NB4 (cell line): ENCODE measurements around the gene CYBC1.
"Not testable (repeated sequence)": the region's sequence is repeated elsewhere in the genome, so short reads cannot be mapped to it uniquely, and the experiment has no call there.

Experiments
- DNase-seq: peaks from one replicate; pipeline ENCODE4 v3.0.0; 2010; ENCODE audit warnings: low read depth
- H3K4me3 ChIP-seq: one replicate; pipeline ENCODE4 v1.5.1; 2011; ENCODE audit warnings: mild to moderate bottlenecking, low read depth, low read length, moderate library complexity
- MYC ChIP-seq: IDR thresholded peaks from 2 replicates; pipeline ENCODE4 v1.6.1; 2011; ENCODE audit warnings: low read depth, low read length
- POLR2A ChIP-seq: IDR thresholded peaks from 2 replicates; pipeline ENCODE4 v1.6.1; 2011; ENCODE audit warnings: mild to moderate bottlenecking; ENCODE audit not compliant: insufficient read length; ENCODE audit errors: extremely low read depth
- TF ChIP-seq, protein P1 (sequence below): IDR thresholded peaks from one replicate; pipeline ENCODE4 v1.5.1; 2012; ENCODE audit warnings: low read depth, low read length
- TF ChIP-seq, protein P2 (sequence below): IDR thresholded peaks from 2 replicates; pipeline ENCODE4 v1.6.1; 2011; ENCODE audit warnings: low read depth, low read length

CYBC1 gene

DNA sequence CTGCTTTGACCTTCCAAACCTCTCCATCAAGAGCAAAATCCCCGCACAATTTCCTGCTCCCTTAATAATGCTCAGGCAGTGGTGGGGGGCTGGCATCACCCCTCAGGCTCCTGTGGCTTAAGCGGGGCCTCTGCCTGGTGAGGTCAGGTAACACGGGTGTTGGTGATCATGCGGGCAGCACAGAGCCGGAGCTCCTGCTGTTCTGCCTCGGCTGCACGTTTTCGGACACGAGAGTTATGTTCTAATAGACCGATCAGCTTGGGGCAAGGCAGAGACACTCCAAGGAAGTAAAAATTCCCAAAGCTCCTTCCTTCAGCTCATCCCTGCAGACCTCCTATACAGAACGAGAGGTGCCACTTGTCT is 14.0 kb upstream of the CYBC1 start:
- H3K4me3 ChIP-seq, result no peak overlapping the region
- no peak for TF ChIP-seq MYC
- TF ChIP-seq POLR2A, result no peak
- TF ChIP-seq, protein P1, sequence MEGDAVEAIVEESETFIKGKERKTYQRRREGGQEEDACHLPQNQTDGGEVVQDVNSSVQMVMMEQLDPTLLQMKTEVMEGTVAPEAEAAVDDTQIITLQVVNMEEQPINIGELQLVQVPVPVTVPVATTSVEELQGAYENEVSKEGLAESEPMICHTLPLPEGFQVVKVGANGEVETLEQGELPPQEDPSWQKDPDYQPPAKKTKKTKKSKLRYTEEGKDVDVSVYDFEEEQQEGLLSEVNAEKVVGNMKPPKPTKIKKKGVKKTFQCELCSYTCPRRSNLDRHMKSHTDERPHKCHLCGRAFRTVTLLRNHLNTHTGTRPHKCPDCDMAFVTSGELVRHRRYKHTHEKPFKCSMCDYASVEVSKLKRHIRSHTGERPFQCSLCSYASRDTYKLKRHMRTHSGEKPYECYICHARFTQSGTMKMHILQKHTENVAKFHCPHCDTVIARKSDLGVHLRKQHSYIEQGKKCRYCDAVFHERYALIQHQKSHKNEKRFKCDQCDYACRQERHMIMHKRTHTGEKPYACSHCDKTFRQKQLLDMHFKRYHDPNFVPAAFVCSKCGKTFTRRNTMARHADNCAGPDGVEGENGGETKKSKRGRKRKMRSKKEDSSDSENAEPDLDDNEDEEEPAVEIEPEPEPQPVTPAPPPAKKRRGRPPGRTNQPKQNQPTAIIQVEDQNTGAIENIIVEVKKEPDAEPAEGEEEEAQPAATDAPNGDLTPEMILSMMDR, result no peak
- TF ChIP-seq, protein P2, sequence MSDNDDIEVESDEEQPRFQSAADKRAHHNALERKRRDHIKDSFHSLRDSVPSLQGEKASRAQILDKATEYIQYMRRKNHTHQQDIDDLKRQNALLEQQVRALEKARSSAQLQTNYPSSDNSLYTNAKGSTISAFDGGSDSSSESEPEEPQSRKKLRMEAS, result no peak
- no peak for DNase-seq

DNA sequence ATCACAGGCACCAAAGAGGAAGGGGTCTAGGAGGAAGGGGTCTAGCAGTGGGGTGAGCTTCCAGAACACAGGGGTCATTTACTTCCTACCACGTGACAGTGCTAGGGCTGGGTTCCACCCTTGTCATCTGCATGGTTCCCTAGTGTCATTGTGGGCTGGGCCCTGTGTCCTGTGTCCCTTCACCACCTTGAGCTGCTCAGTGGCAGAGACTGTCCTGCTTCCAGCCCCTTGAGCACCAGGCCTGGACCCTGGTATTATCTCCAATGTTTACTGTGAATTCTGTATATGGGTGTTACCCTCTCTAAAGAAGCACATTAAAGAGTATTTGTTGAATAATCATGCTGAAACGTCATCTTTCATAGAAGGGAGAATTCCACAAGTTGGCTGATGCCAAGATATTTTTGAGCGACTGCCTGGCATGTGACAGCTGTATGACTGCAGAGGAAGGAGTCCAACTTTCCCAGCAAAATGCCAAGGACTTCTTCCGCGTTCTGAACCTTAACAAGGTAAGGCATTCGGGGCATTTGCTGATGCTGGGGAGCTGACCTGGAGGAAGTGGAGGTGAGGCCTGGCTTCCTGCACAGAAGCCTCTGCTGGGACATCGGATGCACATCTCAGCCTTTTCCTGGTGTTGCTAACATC is 13.5 kb upstream of the CYBC1 start:
- no peak for DNase-seq
- TF ChIP-seq, protein P1, result no peak
- TF ChIP-seq, protein P2, result no peak
- TF ChIP-seq MYC (no peak), POLR2A (no peak)
- no peak overlapping the region for H3K4me3 ChIP-seq

DNA sequence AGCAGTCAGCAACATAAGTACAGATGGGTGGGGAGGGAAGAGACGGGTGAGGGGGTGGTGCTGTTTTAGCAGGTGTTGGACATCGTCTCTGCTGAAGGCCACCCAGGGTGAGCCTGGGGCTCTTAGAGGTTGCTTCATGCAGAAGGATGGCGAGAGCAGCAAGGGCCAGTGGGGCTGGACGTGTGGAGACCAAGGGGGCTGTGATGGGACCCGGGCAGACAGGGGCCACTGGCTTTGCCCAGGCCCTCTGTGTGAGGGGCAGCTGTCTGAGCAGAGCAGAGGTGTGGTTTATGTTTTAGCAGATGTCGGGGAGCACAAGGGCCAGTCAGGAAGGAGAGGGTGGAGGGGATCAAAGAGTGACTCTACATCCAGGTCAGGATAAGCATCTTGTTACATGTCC is 12.8 kb upstream of the CYBC1 start:
- TF ChIP-seq, protein P2, result no peak
- TF ChIP-seq POLR2A (no peak), MYC (no peak)
- TF ChIP-seq, protein P1, result no peak
- no peak overlapping the region for H3K4me3 ChIP-seq
- DNase-seq, result no peak

DNA sequence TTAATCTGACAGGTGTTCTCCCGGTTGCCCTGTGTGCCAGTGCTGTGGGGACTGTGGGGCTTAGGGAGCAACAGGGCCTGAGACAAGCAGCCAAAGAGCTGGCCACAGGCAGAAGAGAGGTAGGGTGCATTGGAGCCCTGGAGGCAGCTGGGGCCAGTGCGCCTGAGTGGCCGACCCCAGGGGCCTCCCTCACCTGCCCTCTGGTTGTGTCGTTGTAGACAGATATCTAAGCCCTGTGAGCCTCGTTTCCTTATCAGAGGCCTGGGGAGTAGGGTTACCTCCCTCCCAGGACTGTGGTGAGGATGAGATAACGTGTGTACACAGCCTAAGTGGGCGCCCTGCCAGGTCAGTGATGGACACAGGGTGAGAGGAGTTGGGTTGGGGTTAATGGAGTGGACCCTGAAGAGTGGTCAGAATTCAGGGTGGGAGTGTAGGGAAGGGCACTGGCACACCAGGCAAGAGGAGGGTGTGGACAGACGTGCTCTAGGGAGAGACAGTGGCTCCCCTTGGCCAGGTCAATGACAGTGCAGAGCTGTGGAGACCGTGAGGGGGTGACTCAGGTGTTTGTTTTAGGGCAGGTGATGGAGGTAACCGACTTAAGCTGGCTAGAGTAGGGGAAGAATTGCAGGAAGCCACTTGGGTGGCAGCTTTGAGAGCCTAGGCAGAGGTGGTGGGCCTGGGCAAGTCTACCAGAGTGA is 11.4 kb upstream of the CYBC1 start:
- TF ChIP-seq POLR2A (no peak), MYC (no peak)
- TF ChIP-seq, protein P2, result no peak
- TF ChIP-seq, protein P1, result no peak
- no peak for DNase-seq
- no peak overlapping the region for H3K4me3 ChIP-seq

DNA sequence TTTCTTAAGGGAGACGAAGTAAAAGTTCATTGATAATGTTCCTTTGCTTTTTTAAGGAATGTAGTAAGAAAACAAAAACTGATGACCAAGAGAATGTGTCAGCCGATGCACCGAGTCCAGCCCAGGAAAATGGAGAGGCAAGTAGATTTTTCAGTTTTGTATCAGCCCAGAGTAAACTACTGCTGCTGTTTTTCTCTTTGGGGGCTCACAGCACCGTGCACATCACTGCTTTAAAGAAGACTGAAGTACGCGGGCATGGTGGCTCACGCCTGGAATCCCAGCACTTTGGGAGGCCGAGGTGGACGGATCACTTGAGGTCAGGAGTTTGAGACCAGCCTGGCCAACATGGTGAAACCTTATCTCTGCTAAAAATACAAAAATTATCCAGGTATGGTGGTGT is 9.4 kb upstream of the CYBC1 start:
- peak overlapping the region; percentile 82 for H3K4me3 ChIP-seq
- not testable (repeated sequence) for DNase-seq

DNA sequence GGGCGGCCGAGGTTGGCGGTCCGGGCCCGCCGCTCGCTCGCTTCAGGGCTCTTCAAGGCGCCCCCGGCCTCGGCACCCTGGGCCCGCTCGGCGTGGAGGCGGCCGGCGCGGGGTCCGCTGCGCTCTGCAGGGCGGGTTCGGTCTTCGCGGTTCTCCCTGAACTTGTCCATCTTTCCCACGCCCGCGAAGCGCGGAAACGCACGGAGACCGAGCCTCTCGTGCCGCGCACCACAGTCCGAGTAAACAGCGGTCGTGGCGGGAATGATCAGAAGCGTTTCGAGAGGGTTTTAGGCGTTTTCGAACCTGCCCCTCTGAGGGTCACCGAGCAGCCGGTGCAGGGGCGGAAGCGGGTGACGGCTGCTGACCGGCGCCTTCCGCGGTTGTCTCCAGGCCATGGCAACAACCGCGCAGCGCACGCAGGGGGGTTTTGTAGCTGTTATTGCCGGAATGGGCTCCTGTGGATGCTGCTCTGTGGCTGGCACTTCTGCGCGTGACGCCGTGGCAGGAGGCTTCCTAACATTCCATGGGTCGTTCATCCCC is 8.4 kb upstream of the CYBC1 start:
- H3K4me3 ChIP-seq, result peak overlapping the region; percentile 82
- TF ChIP-seq, protein P1, result no peak
- TF ChIP-seq, protein P2, result peak; percentile 30; the same call in 1 of the 2 replicates
- peak; percentile 59 for DNase-seq
